ENCODE results near the gene BMP7.

Gene BMP7

GRCh38 chr20:57157106-57157691 is 109.2 kb downstream of the BMP7 start:
- in situ Hi-C loops (cut with MboI; ENCODE audit: low sequenced_read_pairs) = no loop called here

GRCh38 chr20:57156011-57156729 is 110.3 kb downstream of the BMP7 start:
- in situ Hi-C loops (cut with MboI; ENCODE audit: low sequenced_read_pairs) = no loop called here

- in situ Hi-C loops (cut with MboI; ENCODE audit: low sequenced_read_pairs) = no loop called here
Measured at GRCh38 chr20:57155415-57155814, 111.0 kb downstream of the BMP7 start.

- in situ Hi-C loops (cut with MboI; ENCODE audit: low sequenced_read_pairs) = no loop called here
Measured at GRCh38 chr20:57153238-57153905, 113.1 kb downstream of the BMP7 start.

GRCh38 chr20:57152557-57152956 is 113.9 kb downstream of the BMP7 start:
- in situ Hi-C loops (cut with MboI; ENCODE audit: low sequenced_read_pairs) = no loop called here

- in situ Hi-C loops (cut with MboI; ENCODE audit: low sequenced_read_pairs) = no loop called here
Measured at GRCh38 chr20:57150559-57150958, 115.9 kb downstream of the BMP7 start.

GRCh38 chr20:57148263-57148662 is 118.2 kb downstream of the BMP7 start:
- in situ Hi-C loops (cut with MboI; ENCODE audit: low sequenced_read_pairs) = no loop called here

- in situ Hi-C loops (cut with MboI; ENCODE audit: low sequenced_read_pairs) = no loop called here
Measured at GRCh38 chr20:57147185-57147584, 119.3 kb downstream of the BMP7 start.

GRCh38 chr20:57146155-57146554 is 120.3 kb downstream of the BMP7 start:
- in situ Hi-C loops (cut with MboI; ENCODE audit: low sequenced_read_pairs) = no loop called here

GRCh38 chr20:57145089-57145631 is 121.3 kb downstream of the BMP7 start:
- in situ Hi-C loops (cut with MboI; ENCODE audit: low sequenced_read_pairs) = no loop called here

GRCh38 chr20:57143173-57143572 is 123.3 kb downstream of the BMP7 start:
- in situ Hi-C loops (cut with MboI; ENCODE audit: low sequenced_read_pairs) = no loop called here

- in situ Hi-C loops (cut with MboI; ENCODE audit: low sequenced_read_pairs) = no loop called here
Measured at GRCh38 chr20:57142667-57143066, 123.8 kb downstream of the BMP7 start.

- in situ Hi-C loops (cut with MboI; ENCODE audit: low sequenced_read_pairs) = no loop called here
Measured at GRCh38 chr20:57141492-57141891, 124.9 kb downstream of the BMP7 start.

- in situ Hi-C loops (cut with MboI; ENCODE audit: low sequenced_read_pairs) = no loop called here
Measured at GRCh38 chr20:57140416-57140965, 126.0 kb downstream of the BMP7 start.

GRCh38 chr20:57139342-57140093 is 126.9 kb downstream of the BMP7 start:
- in situ Hi-C loops (cut with MboI; ENCODE audit: low sequenced_read_pairs) = no loop called here

- in situ Hi-C loops (cut with MboI; ENCODE audit: low sequenced_read_pairs) = no loop called here
Measured at GRCh38 chr20:57138198-57138995, 128.0 kb downstream of the BMP7 start.

GRCh38 chr20:57137676-57138075 is 128.8 kb downstream of the BMP7 start:
- in situ Hi-C loops (cut with MboI; ENCODE audit: low sequenced_read_pairs) = no loop called here

- in situ Hi-C loops (cut with MboI; ENCODE audit: low sequenced_read_pairs) = no loop called here
Measured at GRCh38 chr20:57136734-57137133, 129.7 kb downstream of the BMP7 start.

GRCh38 chr20:57135875-57136274 is 130.6 kb downstream of the BMP7 start:
- in situ Hi-C loops (cut with MboI; ENCODE audit: low sequenced_read_pairs) = no loop called here

GRCh38 chr20:57134804-57135203 is 131.6 kb downstream of the BMP7 start:
- in situ Hi-C loops (cut with MboI; ENCODE audit: low sequenced_read_pairs) = no loop called here
